ENCODE measurements around the gene MYF6.

The MYF6 gene

DNA sequence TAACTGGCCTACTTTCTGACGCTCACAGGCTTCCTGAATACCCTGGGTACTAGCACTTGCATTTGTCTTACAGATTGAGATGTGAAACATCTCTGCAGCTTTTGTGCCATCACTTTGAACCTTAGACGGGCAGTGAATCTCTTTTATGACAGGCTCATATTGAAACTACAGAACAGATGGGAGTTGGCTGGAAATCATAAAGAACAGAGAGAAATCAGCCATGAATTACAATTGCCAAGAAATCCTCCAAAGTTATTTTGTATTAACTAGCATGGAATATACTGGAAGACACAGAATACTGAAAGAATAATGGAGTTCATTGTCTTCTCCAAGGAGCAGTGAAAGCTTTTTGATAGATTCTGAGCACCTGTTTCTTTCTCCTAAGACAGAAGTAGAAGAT is 42.0 kb downstream of the MYF6 start:
- DNase-seq (ENCODE audit: extremely low read depth in 1 of 2, low read depth in 1 of 2), result no peak

DNA sequence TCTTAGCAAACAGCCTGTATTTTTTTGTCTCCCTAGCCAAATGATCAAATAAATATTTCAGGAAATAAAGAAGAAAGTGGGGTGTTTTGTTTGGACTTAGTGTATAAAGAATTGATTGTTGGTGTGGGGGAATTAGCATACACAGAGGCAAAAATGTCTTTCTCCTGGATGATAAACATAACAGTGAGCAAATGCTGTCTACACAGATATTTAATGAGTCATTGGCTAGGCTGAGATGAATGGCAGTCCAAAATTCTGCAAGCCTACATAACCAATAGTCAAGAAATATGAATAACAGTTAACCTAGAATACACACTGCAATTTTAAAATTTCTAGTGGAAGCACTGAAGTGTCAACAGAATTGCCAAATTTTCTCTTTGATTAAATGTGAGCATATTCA is 45.0 kb downstream of the MYF6 start:
- DNase-seq (ENCODE audit: extremely low read depth in 1 of 2, low read depth in 1 of 2), result no peak

DNA sequence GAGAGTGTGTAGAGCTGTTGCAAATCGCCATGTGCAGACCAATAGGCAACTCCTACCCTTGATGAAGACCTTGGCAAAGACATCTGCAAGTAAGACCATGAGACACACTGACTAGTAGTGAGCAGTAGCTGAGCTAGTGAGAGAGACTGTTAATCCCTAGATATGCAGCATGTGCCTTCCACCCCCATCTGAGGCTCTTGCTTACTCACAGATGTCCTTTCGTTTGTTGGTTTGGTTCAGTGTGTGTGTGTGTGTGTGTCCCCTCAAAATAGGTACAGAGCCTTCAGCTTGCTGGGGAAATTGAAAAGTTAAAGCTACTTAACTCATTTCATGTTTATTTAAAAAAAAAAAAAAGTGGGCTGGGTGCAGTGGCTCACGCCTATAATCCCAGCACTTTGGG is 46.8 kb downstream of the MYF6 start:
- no peak for DNase-seq (ENCODE audit: extremely low read depth in 1 of 2, low read depth in 1 of 2)

DNA sequence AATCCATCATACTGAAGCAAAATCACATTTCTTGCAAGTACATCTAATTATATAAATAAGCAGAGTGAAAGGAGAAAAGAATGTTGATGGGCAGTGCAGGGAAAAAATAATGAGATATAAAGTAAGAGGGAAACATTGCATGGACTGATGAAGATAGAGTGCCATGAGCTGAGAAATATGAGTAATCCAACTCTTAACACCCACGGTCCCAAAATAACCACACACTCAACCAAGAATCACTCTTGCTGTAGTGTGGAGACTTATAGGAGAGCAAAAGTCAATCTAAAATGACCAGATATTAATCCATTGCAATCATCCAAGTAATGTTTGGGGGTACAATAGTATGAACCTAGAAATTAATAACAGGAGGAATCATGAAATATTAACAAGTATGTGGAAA is 49.4 kb downstream of the MYF6 start:
- DNase-seq (ENCODE audit: extremely low read depth in 1 of 2, low read depth in 1 of 2), result no peak

Measured in activated CD8-positive, alpha-beta memory T cell treated with anti-CD3 and anti-CD28 coated beads for 1 hour (primary cell).